ENCODE results near the gene ECE2. TPM values are rescaled to one million over a fixed set of nuclear protein-coding genes. Genes with fewer than 3 reads are reported as not detected.

Gene ECE2
- polyA plus RNA-seq, 1 of the 3 experiments (the other 2 are of a cell fraction), result 0.03 TPM

DNA sequence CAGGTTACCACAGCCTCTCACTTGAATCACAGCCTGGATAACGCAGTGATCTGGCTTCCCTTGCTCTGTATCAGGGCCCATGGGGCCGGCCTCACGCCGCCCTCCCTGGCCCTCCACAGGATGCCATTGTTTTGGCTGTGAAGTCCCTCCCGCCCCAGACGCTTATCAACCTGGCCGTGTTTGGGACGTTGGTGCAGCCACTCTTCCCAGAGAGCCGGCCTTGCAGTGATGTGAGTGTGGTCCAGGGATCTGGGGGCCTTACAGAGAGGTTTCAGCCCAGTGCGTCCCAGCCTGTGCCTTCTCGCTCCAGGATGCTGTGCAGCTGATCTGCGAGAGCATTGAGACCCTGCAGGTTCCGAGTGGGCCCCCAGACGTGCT lies 39.8 kb upstream of the ECE2 start:
- no peak overlapping the region for H2AFZ ChIP-seq (ENCODE audit: low read depth)
- no peaks in the 10 kb centered on the region for H3K36me3 ChIP-seq (replicated peaks in 1 of 2; ENCODE audit: control insufficient read depth in 1 of 2, insufficient read depth in 2 of 2, low read length in 1 of 2)
- no peak overlapping the region for H3K9ac ChIP-seq
- WGBS (ENCODE audit: low lambda C conversion rate), result 79% methylated on average over 10 of the region's 14 CpGs
- DNase-seq, result no peak
- H3K9me3 ChIP-seq, result no peaks in the 10 kb centered on the region
- POLR2A ChIA-PET, result no interaction called here
- H4K20me1 ChIP-seq (ENCODE audit: insufficient read depth), result no peaks in the 10 kb centered on the region
- H3K4me3 ChIP-seq (ENCODE audit: low read depth in 2 of 2, low read length in 1 of 2), result no peak overlapping the region
- no peak overlapping the region for H3K4me2 ChIP-seq
- TF ChIP-seq, protein P1, sequence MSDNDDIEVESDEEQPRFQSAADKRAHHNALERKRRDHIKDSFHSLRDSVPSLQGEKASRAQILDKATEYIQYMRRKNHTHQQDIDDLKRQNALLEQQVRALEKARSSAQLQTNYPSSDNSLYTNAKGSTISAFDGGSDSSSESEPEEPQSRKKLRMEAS (IDR thresholded peaks at IDR 0.05; ENCODE audit: low read depth), result no peak
- no peak for TF ChIP-seq RCOR1 (IDR thresholded peaks at IDR 0.05; ENCODE audit: low read length)
- TF ChIP-seq EP300 (IDR thresholded peaks at IDR 0.05; ENCODE audit: borderline replicate concordance in 1 of 2, low read depth in 1 of 2, low read length in 1 of 2), result no peak
- no peak for TF ChIP-seq FOSL2 (IDR thresholded peaks at IDR 0.05; ENCODE audit: borderline replicate concordance, low read depth)
- TF ChIP-seq, protein P2, sequence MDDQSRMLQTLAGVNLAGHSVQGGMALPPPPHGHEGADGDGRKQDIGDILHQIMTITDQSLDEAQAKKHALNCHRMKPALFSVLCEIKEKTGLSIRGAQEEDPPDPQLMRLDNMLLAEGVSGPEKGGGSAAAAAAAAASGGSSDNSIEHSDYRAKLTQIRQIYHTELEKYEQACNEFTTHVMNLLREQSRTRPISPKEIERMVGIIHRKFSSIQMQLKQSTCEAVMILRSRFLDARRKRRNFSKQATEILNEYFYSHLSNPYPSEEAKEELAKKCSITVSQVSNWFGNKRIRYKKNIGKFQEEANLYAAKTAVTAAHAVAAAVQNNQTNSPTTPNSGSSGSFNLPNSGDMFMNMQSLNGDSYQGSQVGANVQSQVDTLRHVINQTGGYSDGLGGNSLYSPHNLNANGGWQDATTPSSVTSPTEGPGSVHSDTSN (IDR thresholded peaks at IDR 0.05), result no peak
- TF ChIP-seq, protein P3, sequence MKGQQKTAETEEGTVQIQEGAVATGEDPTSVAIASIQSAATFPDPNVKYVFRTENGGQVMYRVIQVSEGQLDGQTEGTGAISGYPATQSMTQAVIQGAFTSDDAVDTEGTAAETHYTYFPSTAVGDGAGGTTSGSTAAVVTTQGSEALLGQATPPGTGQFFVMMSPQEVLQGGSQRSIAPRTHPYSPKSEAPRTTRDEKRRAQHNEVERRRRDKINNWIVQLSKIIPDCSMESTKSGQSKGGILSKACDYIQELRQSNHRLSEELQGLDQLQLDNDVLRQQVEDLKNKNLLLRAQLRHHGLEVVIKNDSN (IDR thresholded peaks at IDR 0.05; ENCODE audit: borderline replicate concordance, low read depth), result no peak
- no peak for TF ChIP-seq TEAD4 (IDR thresholded peaks at IDR 0.05; ENCODE audit: borderline replicate concordance, insufficient read depth)
- no peak for TF ChIP-seq GATA2 (CRISPR knock-in tag; IDR thresholded peaks at IDR 0.05)
- TF ChIP-seq ELF1 (IDR thresholded peaks at IDR 0.05), result no peak
- no peak for TF ChIP-seq POLR2AphosphoS5 (IDR thresholded peaks at IDR 0.05; ENCODE audit: low read depth, low read length)
- TF ChIP-seq RFX5 (IDR thresholded peaks at IDR 0.05; ENCODE audit: low read length), result no peak
- no peak for TF ChIP-seq YY1 (IDR thresholded peaks at IDR 0.05; ENCODE audit: low read depth)
- TF ChIP-seq SMC3 (IDR thresholded peaks at IDR 0.05; ENCODE audit: low read depth, low read length), result no peak
- TF ChIP-seq NFIC (IDR thresholded peaks at IDR 0.05; ENCODE audit: borderline replicate concordance), result no peak
- TF ChIP-seq FOXM1 (IDR thresholded peaks at IDR 0.05; ENCODE audit: low read depth), result no peak
- TF ChIP-seq, protein P4, sequence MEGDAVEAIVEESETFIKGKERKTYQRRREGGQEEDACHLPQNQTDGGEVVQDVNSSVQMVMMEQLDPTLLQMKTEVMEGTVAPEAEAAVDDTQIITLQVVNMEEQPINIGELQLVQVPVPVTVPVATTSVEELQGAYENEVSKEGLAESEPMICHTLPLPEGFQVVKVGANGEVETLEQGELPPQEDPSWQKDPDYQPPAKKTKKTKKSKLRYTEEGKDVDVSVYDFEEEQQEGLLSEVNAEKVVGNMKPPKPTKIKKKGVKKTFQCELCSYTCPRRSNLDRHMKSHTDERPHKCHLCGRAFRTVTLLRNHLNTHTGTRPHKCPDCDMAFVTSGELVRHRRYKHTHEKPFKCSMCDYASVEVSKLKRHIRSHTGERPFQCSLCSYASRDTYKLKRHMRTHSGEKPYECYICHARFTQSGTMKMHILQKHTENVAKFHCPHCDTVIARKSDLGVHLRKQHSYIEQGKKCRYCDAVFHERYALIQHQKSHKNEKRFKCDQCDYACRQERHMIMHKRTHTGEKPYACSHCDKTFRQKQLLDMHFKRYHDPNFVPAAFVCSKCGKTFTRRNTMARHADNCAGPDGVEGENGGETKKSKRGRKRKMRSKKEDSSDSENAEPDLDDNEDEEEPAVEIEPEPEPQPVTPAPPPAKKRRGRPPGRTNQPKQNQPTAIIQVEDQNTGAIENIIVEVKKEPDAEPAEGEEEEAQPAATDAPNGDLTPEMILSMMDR (IDR thresholded peaks at IDR 0.05), result no peak
- TF ChIP-seq, protein P5, sequence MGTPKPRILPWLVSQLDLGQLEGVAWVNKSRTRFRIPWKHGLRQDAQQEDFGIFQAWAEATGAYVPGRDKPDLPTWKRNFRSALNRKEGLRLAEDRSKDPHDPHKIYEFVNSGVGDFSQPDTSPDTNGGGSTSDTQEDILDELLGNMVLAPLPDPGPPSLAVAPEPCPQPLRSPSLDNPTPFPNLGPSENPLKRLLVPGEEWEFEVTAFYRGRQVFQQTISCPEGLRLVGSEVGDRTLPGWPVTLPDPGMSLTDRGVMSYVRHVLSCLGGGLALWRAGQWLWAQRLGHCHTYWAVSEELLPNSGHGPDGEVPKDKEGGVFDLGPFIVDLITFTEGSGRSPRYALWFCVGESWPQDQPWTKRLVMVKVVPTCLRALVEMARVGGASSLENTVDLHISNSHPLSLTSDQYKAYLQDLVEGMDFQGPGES (IDR thresholded peaks at IDR 0.05; ENCODE audit: low read depth, low read length), result no peak
- TF ChIP-seq, protein P6, sequence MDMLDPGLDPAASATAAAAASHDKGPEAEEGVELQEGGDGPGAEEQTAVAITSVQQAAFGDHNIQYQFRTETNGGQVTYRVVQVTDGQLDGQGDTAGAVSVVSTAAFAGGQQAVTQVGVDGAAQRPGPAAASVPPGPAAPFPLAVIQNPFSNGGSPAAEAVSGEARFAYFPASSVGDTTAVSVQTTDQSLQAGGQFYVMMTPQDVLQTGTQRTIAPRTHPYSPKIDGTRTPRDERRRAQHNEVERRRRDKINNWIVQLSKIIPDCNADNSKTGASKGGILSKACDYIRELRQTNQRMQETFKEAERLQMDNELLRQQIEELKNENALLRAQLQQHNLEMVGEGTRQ (IDR thresholded peaks at IDR 0.05; ENCODE audit: borderline replicate concordance, low read depth, low read length), result no peak
- TF ChIP-seq GABPA (IDR thresholded peaks at IDR 0.05; ENCODE audit: low read depth), result no peak
- H3K27me3 ChIP-seq (ENCODE audit: insufficient read depth), result peaks cover 13% of the 10 kb centered on the region
- H3K9me2 ChIP-seq, result no peaks in the 10 kb centered on the region
- H3K27ac ChIP-seq (ENCODE audit: low read depth in 2 of 2, low read length in 1 of 2), result no peak overlapping the region
- H3K79me2 ChIP-seq (ENCODE audit: insufficient read depth), result no peaks in the 10 kb centered on the region
- CTCF ChIA-PET, result interaction anchor here (1.0 to 3.5 kb wide), 4 partner anchors 8 to 49 kb away, joined by 3 to 25 read pairs (median 14); partner anchors contain the start of genes EEF1AKMT4 and VWA5B2
- H3K4me1 ChIP-seq (ENCODE audit: control insufficient read depth in 1 of 2, insufficient read depth in 2 of 2, low read depth in 1 of 2, low read length in 1 of 2), result peaks cover 0 to 12% of the 10 kb centered on the region in 2 experiments; a peak in 2 of 4 replicates
- no peaks in the 10 kb centered on the region for H3F3A ChIP-seq (replicated peaks; ENCODE audit: insufficient read depth)

Measured in SK-N-SH (cell line).